NCI-H1105 treated with DMSO at 0.1 percent for 48 hours (cell line): ENCODE data around the gene KRTAP10-12.

Experiments
- DNase-seq: peaks from one replicate; lab custom pipeline; 2025; lab: John Stamatoyannopoulos, UW

Gene KRTAP10-12

GRCh38 chr21:44712203-44713028 is 15.4 kb downstream of the KRTAP10-12 start:
- no peak for DNase-seq

GRCh38 chr21:44713130-44713529 is 16.2 kb downstream of the KRTAP10-12 start:
- DNase-seq = no peak

- DNase-seq = no peak
Observed at GRCh38 chr21:44713846-44714245, 16.9 kb downstream of the KRTAP10-12 start.

GRCh38 chr21:44714905-44715304 is 17.9 kb downstream of the KRTAP10-12 start:
- DNase-seq = no peak

GRCh38 chr21:44716984-44717383 is 20.0 kb downstream of the KRTAP10-12 start:
- DNase-seq = no peak

- DNase-seq = no peak
Observed at GRCh38 chr21:44718093-44718492, 21.1 kb downstream of the KRTAP10-12 start.

- no peak for DNase-seq
Observed at GRCh38 chr21:44718571-44718970, 21.6 kb downstream of the KRTAP10-12 start.

GRCh38 chr21:44720170-44720569 is 23.2 kb downstream of the KRTAP10-12 start:
- DNase-seq = no peak

GRCh38 chr21:44722731-44723130 is 25.8 kb downstream of the KRTAP10-12 start:
- no peak for DNase-seq

- DNase-seq = no peak
Observed at GRCh38 chr21:44723177-44724131, 26.5 kb downstream of the KRTAP10-12 start.

- DNase-seq = no peak
Observed at GRCh38 chr21:44724196-44724595, 27.2 kb downstream of the KRTAP10-12 start.

- DNase-seq = no peak
Observed at GRCh38 chr21:44724926-44725325, 28.0 kb downstream of the KRTAP10-12 start.

GRCh38 chr21:44726826-44727225 is 29.9 kb downstream of the KRTAP10-12 start:
- DNase-seq = no peak

GRCh38 chr21:44727321-44727720 is 30.3 kb downstream of the KRTAP10-12 start:
- DNase-seq = no peak

- no peak for DNase-seq
Observed at GRCh38 chr21:44727757-44728156, 30.8 kb downstream of the KRTAP10-12 start.

- no peak for DNase-seq
Observed at GRCh38 chr21:44728716-44729115, 31.7 kb downstream of the KRTAP10-12 start.

- DNase-seq = no peak
Observed at GRCh38 chr21:44729336-44730027, 32.5 kb downstream of the KRTAP10-12 start.

GRCh38 chr21:44730028-44730395 is 33.0 kb downstream of the KRTAP10-12 start:
- DNase-seq = no peak

- DNase-seq = no peak
Observed at GRCh38 chr21:44730951-44731579, 34.1 kb downstream of the KRTAP10-12 start.

GRCh38 chr21:44732263-44732662 is 35.3 kb downstream of the KRTAP10-12 start:
- DNase-seq = no peak

GRCh38 chr21:44732956-44733355 is 36.0 kb downstream of the KRTAP10-12 start:
- DNase-seq = no peak
